HL-60 (cell line): ENCODE results near the gene CTR9.
A peak's percentile ranks its signal among the peaks of the same experiment; 100 is the strongest.
"Not testable (repeated sequence)": the region's sequence is repeated elsewhere in the genome, so short reads cannot be mapped to it uniquely, and the experiment has no call there.

Experiments used
- DNase-seq, 2 experiments: peaks; one replicate each; pipeline ENCODE4 v3.0.0-alpha.2; 2010 to 2020; ENCODE audit warnings: low read depth in 1 of 2, low spot score in 1 of 2
- H3K27ac ChIP-seq: fragments of 250-450 bp; sonication (Bioruptor Pico); replicated peaks from 2 replicates; pipeline ENCODE4 v1.5.1; 2020; ENCODE audit warnings: mild to moderate bottlenecking, moderate library complexity
- H3K27me3 ChIP-seq: fragments of 250-450 bp; sonication (Bioruptor Pico); 2 replicates; pipeline ENCODE4 v1.5.1; 2021; ENCODE audit warnings: mild to moderate bottlenecking, moderate library complexity; ENCODE audit not compliant: insufficient read depth, poor library complexity, severe bottlenecking
- H3K4me3 ChIP-seq: replicated peaks from 2 replicates; pipeline ENCODE4 v1.5.1; 2011; ENCODE audit warnings: mild to moderate bottlenecking, control low read depth, low read length; ENCODE audit not compliant: insufficient read depth
- GABPA ChIP-seq: IDR thresholded peaks from 2 replicates; pipeline ENCODE4 v1.6.1; 2012; ENCODE audit warnings: low read depth
- POLR2AphosphoS5 ChIP-seq: IDR thresholded peaks from 2 replicates; pipeline ENCODE4 v1.6.1; 2012; ENCODE audit warnings: low read depth
- SPI1 ChIP-seq: IDR thresholded peaks from 2 replicates; pipeline ENCODE4 v1.6.1; 2012; ENCODE audit warnings: low read depth, mild to moderate bottlenecking, borderline replicate concordance
- TF ChIP-seq, protein P1 (sequence below): IDR thresholded peaks from one replicate; pipeline ENCODE4 v1.5.1; 2011; ENCODE audit warnings: low read length, control low read depth, inconsistent platforms; ENCODE audit not compliant: insufficient read depth
- TF ChIP-seq, protein P2 (sequence below): IDR thresholded peaks from 2 replicates; pipeline ENCODE4 v1.6.1; 2012; ENCODE audit warnings: low read depth; ENCODE audit not compliant: insufficient replicate concordance

Gene CTR9

DNA sequence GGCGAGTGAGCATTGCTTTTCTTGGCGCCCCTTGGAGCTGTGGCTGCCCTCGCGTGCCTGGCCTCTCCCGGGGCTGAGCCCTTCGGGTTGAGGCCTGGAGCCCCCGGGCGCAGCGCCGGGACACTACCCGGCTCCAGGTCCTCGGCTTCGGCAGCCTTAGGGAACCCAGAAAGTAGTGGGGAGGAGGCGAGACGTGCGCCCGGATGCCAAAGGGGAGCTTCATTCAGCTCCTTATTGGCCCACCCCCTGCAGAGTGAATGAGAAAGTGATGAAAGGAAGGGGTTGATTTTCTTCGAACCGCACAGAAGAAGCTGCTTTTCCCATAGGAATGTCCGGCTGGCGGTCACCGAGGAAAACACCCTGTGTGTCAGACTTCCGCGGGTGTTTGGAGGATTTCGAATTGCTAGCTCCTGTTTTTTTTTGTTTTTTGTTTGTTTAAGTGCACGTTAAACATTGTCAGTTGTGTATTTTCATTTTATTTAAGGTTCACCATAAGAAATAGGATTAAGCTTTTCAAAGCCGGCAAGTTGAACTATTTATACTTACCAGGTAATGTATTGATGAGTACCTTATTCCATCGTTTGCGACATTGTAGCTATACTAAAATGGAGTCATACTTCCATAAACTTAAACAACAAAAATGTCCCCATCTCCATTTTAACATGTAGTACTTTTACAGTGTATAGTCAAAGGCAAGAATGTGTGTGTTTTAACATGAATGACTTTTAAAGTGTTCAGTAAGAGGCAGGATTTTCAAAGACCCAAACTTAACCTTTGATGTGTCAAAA, 58.5 kb downstream of the CTR9 start:
- peak overlapping the region; percentile 95 for H3K27ac ChIP-seq
- DNase-seq = no peak
- H3K4me3 ChIP-seq = peak overlapping the region; percentile 40

GRCh38 chr11:10813945-10814344, 62.9 kb downstream of the CTR9 start:
- no peak for DNase-seq
- TF ChIP-seq, protein P1, sequence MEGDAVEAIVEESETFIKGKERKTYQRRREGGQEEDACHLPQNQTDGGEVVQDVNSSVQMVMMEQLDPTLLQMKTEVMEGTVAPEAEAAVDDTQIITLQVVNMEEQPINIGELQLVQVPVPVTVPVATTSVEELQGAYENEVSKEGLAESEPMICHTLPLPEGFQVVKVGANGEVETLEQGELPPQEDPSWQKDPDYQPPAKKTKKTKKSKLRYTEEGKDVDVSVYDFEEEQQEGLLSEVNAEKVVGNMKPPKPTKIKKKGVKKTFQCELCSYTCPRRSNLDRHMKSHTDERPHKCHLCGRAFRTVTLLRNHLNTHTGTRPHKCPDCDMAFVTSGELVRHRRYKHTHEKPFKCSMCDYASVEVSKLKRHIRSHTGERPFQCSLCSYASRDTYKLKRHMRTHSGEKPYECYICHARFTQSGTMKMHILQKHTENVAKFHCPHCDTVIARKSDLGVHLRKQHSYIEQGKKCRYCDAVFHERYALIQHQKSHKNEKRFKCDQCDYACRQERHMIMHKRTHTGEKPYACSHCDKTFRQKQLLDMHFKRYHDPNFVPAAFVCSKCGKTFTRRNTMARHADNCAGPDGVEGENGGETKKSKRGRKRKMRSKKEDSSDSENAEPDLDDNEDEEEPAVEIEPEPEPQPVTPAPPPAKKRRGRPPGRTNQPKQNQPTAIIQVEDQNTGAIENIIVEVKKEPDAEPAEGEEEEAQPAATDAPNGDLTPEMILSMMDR = no peak
- TF ChIP-seq POLR2AphosphoS5 (no peak), SPI1 (no peak), GABPA (no peak)
- TF ChIP-seq, protein P2, sequence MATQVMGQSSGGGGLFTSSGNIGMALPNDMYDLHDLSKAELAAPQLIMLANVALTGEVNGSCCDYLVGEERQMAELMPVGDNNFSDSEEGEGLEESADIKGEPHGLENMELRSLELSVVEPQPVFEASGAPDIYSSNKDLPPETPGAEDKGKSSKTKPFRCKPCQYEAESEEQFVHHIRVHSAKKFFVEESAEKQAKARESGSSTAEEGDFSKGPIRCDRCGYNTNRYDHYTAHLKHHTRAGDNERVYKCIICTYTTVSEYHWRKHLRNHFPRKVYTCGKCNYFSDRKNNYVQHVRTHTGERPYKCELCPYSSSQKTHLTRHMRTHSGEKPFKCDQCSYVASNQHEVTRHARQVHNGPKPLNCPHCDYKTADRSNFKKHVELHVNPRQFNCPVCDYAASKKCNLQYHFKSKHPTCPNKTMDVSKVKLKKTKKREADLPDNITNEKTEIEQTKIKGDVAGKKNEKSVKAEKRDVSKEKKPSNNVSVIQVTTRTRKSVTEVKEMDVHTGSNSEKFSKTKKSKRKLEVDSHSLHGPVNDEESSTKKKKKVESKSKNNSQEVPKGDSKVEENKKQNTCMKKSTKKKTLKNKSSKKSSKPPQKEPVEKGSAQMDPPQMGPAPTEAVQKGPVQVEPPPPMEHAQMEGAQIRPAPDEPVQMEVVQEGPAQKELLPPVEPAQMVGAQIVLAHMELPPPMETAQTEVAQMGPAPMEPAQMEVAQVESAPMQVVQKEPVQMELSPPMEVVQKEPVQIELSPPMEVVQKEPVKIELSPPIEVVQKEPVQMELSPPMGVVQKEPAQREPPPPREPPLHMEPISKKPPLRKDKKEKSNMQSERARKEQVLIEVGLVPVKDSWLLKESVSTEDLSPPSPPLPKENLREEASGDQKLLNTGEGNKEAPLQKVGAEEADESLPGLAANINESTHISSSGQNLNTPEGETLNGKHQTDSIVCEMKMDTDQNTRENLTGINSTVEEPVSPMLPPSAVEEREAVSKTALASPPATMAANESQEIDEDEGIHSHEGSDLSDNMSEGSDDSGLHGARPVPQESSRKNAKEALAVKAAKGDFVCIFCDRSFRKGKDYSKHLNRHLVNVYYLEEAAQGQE = no peak
- no peak overlapping the region for H3K27ac ChIP-seq
- H3K27me3 ChIP-seq = no peaks in the 10 kb centered on the region
- no peak overlapping the region for H3K4me3 ChIP-seq

More for the DNA sequence above, 58.5 kb downstream of the CTR9 start:
- no peak for TF ChIP-seq GABPA
- TF ChIP-seq, protein P2 = peak; percentile 8
- H3K27me3 ChIP-seq = no peaks in the 10 kb centered on the region

GRCh38 chr11:10818594-10818993, 67.5 kb downstream of the CTR9 start:
- Histone ChIP-seq H3K4me3 (no peak overlapping the region), H3K27ac (no peak overlapping the region), H3K27me3 (no peaks in the 10 kb centered on the region)
- TF ChIP-seq POLR2AphosphoS5 = no peak
- TF ChIP-seq, protein P2 = no peak
- TF ChIP-seq GABPA = no peak
- TF ChIP-seq SPI1 = no peak
- TF ChIP-seq, protein P1 = no peak
- no peak for DNase-seq

DNA sequence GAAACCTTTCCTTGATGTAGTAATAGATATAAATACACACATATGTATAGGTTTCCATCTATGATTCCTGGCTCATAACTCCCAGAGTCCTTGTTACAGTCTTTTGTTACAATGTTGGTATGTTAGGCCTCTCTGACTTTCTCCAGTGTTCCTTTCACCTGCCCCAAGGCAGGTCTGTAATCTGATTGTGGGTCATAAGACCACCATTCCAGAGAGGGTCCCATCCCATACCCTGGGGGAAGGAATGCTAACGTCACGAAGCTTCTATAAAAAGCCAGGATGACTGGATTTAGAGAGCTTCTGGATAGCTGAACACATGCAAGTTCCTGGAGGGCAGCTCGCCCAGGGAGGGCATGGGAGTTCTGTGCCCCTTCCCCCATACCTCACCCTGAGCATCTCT, 71.4 kb downstream of the CTR9 start:
- not testable (repeated sequence) for H3K27me3 ChIP-seq, DNase-seq, H3K4me3 ChIP-seq, H3K27ac ChIP-seq
